Hepatic stellate cell (primary cell): ENCODE data around the gene GLI3.

Experiments
- DNase-seq: peaks from one replicate; pipeline ENCODE4 v3.0.0; 2011; ENCODE audit warnings: low spot score

The GLI3 gene

GRCh38 chr7:42105554-42106358 lies 131.3 kb downstream of the GLI3 start:
- no peak for DNase-seq

GRCh38 chr7:42104694-42105093 lies 132.3 kb downstream of the GLI3 start:
- DNase-seq = no peak

DNA sequence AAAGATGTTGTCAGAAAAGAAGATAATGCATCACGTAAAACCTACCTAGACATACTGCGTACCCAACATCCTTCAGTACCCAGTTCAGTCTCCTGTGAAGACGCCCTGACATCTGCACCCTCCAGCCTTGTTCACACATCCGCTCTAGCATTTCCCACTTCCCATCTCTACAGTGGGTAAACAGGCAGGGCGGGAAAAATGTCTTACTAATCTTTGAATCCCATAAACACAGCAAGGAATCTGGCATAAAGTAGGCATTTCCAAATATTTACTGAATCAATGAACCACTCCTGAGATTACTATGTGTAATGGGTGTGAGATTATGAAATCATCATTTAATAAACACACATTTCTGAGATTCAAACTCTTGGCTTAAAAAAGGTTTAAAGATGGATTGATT lies 132.8 kb downstream of the GLI3 start:
- DNase-seq = no peak

DNA sequence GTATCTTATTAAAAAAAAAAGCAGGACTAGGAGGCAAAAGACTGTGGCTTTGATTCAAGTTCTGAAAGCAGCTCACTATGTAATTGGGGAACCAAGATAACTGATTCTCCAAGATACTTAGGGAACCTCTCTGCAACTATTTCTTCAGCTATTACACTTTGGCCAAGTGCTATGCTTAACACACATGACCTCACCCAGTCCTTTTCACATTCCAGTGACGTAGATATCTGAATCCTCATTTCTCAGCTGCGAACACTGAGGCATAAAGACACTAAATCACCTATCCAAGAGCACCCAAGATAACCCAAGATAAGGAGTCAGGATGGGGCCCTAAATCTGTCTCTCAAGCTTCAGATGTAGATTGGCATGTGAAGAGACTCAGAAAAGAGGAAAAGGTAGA lies 133.6 kb downstream of the GLI3 start:
- no peak for DNase-seq

GRCh38 chr7:42103020-42103419 lies 134.0 kb downstream of the GLI3 start:
- no peak for DNase-seq

DNA sequence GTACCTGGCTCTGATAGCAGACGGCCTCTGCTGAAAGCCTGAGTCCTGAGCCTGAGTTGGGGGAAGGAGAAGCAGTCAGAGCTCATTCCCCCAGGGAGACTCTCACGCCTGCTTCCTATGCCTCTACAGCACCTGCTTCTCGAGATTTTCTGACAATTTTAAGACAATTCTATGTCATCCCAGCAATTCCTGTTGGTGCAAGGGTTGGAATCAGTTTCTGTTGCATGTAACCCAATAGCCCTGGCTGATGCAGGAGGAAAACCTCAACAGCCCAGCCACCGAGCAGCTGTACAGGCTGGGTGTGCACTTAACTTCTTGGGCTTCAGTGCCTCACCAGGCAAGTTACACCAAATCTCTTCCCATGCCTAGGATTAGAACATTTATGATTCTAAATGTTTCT lies 134.7 kb downstream of the GLI3 start:
- no peak for DNase-seq

DNA sequence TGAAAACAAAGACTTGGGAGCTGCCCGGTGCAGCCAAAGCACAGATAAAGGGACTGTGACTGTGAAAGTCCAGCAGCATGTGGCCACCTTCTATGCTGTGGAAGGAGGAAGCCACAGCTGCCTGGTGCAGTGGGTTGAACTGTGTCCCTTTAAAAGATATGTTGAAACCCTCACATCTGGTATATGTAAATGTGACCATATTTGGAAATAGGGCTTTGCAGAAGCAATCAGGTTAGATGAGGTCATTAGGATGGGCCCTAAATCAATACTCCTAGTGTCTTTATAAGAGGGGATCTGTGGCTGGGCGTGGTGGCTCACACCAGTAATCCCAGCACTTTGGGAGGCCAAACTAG lies 136.9 kb downstream of the GLI3 start:
- no peak for DNase-seq

- DNase-seq = no peak
Observed at GRCh38 chr7:42099470-42100155, 137.4 kb downstream of the GLI3 start.

GRCh38 chr7:42099066-42099465 lies 137.9 kb downstream of the GLI3 start:
- no peak for DNase-seq

GRCh38 chr7:42097752-42098151 lies 139.3 kb downstream of the GLI3 start:
- DNase-seq = peak; percentile 65

- no peak for DNase-seq
Observed at GRCh38 chr7:42096681-42097561, 140.1 kb downstream of the GLI3 start.

- DNase-seq = no peak
Observed at GRCh38 chr7:42096268-42096667, 140.7 kb downstream of the GLI3 start.

GRCh38 chr7:42095791-42096190 lies 141.2 kb downstream of the GLI3 start:
- DNase-seq = no peak

DNA sequence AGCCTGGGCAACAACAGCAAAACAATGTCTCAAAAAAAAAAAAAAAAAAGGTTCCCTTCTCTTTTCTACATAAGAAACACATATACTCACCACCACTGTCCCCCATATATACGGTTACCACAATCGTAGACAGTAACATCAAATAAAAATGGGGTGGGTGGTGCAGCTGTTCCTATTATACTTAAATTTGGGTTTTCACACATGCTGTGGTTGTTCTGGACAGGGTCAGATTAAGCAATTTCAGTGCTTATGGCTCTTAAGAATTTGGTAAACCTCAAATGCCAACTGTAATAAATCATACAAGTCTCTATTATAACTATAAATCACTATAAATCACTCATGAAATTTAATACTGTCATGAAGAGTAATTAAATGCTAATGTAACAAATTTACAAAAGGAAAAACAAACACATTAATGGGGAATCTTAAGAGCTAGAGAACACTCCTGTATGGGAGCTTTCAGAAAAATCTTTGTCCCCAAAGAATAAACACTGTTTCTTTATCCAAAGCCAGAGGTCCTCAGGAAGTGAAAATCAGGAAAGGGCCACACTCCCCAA lies 143.6 kb downstream of the GLI3 start:
- DNase-seq = no peak

GRCh38 chr7:42091461-42092291 lies 145.3 kb downstream of the GLI3 start:
- no peak for DNase-seq

- no peak for DNase-seq
Observed at GRCh38 chr7:42090806-42091205, 146.2 kb downstream of the GLI3 start.

GRCh38 chr7:42090056-42090455 lies 147.0 kb downstream of the GLI3 start:
- no peak for DNase-seq

GRCh38 chr7:42087616-42088015 lies 149.4 kb downstream of the GLI3 start:
- DNase-seq = no peak

GRCh38 chr7:42085531-42085930 lies 151.5 kb downstream of the GLI3 start:
- no peak for DNase-seq

DNA sequence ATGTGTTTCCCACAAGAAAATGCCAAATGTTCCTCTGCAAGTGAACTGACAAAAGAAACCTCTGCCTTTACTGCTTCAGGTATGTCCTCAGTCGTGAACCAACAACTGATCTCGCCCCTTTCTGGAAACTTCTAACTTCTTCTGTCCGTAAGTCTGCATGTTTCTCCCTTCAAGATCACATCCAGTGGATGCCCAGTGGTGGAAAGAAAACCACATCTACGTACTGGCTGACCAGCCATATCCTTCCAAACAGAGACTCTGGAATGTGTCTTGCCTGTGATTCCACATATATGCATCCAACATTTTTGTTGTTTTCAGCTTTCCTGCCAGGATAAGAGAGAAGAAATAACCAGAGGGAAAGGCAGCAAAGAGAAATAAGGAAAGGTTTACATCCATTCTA lies 152.7 kb downstream of the GLI3 start:
- DNase-seq = no peak

DNA sequence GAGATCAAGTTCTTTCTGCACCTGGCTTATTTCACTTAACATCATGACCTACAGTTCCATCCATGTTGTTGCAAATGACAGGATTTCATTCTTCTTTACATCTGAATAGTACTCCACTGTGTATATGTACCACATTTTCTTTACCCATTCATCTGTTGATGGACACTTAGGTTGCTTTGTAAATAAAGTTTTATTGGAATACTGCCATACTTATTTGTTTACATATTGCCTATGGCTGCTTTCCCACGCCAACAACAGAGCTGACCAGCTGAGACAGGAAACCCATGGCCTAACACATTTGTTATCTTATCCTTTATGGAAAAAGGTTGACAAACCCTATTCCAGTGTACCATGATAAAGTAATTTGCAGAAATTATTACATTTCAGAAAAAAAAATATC lies 153.7 kb downstream of the GLI3 start:
- DNase-seq = no peak

GRCh38 chr7:42082144-42082543 lies 154.9 kb downstream of the GLI3 start:
- DNase-seq = no peak
